ENCODE data around the gene SEC61A1.

The SEC61A1 gene

DNA sequence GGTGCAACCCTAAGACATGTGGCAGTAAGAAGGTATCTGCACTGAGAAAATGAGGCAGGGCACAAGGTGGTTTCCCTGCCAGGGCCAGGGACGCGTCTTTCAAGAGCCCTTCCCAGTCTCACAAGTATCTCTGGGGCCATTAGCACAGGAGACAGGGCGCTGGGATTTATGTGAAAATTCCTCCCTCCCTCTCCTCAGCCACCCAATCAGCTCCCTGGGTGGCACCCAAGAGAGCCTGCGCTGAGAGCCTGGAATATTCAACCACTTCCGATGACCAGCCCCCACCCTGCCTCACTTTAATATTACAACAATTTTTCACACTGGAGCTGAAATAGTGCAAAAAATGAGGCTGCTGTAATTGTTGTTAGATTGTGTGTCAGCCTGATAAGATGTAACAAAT, 26.1 kb downstream of the SEC61A1 start:
- no peak for DNase-seq

DNA sequence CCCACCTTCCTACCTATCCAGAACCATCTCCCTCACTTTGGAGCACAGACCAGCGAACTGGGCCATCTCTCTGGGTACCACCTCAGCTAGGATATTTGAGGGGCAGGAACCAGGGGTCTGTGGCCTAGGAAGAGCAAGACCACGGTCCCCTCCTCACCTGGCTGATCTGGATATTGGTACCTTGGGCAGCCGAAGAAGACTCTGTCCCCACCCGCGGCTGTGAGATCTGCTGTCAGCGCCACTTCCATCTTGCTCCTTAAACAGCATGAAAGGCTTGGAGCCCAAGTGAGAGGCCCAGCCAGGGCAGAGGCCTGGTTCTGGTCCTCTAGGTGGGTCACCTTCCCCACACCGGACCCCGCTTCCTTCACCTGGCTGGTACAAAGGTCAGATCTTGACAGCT, 26.6 kb downstream of the SEC61A1 start:
- no peak for DNase-seq

DNA sequence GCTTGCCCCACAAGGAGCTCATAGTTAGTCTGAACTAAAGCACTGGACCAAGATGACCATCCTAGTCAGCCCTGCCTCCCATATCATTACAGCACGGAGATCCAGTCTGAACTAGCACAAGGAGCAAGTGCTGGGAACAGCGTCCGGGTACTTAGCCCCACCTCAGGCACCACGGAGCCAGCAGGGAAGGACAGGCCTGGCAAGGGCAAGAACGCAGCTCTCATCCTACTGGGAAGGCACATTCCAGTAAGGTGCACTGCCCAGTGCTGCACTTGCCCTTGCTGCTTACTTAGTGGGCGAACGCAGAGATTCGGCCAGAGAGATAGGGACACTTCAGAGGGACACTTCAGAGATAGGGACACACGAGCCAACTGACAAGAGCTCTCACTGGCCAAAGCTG, 27.6 kb downstream of the SEC61A1 start:
- DNase-seq: no peak

DNA sequence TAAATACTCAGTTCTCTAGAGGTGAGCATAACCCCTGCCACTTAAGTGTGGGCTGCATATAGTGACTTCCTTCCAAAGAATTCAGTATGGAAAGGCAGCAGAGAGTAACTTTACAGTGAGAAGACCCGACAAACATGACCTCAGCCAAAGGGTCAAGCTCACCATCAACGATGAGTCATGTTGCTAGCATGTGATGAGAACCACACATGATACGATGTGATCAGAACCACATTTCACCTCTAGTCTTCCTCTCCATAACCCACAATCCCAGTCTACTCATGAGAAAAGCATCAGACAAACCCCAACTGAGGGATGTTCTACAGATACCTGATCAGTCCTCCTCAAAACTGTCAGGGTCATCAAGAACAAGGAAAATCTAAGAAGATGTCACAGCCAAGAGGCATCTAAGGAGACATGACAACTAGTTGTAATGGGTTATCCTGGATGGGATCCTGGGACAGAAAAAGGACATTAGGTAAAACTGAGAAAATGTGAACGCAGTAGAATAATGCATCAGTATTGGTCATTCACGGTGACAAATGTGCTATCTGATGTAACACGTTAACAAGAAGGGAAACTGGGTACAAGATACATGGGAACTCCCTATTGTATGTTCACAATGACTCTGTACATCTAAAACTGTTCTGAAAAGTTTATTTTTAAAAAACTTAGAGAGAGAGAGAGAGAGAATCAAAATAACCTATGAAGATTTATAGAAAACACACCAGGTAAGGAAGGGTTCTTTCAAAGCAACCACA, 28.3 kb downstream of the SEC61A1 start:
- DNase-seq: no peak

DNA sequence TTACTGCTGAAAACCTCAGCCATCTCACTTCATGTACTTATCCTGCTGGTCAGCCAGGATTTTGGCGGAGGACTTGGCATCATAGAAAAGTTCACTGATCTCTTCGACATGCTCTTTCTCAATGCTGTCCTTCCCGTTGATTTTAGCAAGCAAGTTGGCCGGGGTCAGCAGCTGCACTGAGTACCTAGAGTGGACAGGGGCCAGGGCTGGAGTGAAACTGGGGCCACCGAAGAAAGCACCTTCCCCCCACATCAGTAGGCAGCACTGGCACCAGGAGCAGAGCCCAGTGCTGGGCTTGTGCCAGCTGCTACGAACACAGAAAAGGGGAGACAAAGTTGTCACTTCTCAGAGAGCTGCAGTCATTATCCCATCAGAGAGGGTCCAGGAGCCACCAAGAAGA, 29.0 kb downstream of the SEC61A1 start:
- DNase-seq: no peak

DNA sequence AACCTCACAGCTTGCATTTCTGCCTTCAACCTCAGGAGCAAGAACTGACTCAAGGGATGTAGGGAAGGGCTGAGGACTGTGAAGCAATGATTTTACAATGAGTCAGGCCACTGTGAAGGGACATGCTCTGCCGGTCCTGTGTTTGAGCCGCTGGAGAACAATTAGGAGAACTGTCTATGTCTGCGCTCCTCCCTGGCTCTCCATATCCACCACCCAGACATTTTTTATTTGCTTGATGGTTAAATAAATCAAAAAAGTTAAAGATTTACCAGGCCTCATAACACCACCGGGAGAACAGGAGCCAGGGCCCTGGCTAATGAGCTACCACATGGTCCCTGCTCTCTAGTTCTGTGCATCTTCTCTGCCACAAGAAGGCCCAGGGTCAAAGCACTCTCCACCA, 29.6 kb downstream of the SEC61A1 start:
- DNase-seq: no peak

DNA sequence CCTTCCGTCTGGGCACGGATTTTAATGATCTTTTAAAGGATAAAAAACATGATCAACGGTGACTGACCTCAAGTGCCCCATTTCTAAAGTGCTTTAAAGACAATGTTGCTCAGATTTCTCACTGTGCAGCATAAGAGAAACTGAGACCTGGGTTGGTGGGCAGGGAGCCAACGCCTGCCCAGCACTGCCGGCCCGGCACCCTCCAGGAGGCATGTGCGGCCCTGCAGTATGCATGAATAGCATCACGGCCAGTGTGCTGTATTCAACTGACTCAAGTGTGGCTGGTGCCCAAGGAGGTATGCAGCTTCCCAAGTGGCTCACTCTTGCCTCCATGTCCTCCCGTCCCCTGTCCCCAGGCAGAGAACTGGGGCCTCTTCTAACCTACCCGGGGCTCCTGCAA, 30.3 kb downstream of the SEC61A1 start:
- DNase-seq: no peak

DNA sequence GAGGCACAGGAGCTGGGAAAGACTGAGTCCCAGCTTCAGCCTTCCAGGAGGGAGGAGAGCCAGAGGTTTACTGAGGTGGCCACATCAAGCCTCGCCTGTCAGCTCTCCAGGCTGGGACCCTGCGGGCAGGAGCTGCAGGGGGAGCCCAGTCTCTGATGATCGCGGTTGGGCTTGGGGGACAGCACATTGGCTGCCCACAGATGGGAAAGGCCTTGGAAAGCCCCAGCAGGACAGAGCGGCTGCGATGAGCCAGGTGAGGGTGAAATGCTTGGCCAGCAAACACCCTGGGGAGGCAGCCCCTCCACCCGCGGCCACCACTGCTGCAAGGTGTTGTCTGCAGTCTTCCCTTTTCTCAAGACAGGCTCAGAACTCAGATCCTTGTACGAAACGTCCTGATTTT, 31.2 kb downstream of the SEC61A1 start:
- DNase-seq: no peak

DNA sequence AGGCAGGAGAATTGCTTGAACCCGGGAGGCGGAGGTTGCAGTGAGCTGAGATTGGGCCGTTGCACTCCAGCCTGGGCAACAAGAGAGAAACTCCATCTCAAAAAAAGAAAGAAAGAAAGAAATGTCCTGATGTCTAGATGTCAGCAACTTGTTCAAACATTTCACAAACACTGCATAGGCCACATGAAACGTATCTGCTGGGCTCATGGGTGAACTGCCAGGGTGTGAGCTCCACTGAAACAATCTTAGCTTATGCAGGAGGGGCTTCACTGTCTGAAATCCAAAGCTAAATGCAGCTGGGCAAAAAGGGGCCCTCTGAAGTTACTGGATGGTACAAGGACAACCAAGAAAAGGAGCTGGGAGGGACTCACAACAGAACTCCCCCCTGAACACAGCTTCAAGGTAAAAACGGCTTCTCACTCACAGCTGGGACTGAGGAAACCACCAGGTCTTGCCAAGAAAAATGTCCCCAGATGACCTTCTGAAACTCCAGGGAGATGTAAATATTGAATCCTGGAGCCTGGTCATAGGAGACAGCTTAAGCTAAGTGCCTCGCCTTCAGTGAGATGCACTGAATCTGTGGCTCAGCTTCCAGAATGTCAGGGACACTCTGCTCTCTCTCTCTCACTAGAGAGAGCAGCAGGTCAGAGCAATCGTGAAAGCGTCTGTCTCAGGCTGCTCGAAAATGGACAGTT, 31.9 kb downstream of the SEC61A1 start:
- no peak for DNase-seq

DNA sequence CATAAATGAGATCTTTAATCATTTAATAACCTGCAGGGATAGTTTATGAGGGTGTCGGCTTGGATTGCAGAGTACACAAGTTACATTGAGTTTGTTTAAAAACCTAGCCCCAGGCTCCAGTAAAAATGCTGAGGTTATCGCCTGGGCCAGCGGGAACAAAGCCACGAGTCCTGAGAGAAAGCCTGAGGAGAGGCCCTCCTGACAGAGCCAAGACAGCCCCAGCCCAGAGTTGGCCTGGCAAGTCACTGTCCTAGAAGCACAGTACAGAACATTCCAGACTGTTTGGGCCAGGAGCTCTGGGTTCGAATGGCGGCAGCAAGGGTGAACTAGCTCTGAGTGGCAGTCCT, 32.4 kb downstream of the SEC61A1 start:
- DNase-seq: no peak

DNA sequence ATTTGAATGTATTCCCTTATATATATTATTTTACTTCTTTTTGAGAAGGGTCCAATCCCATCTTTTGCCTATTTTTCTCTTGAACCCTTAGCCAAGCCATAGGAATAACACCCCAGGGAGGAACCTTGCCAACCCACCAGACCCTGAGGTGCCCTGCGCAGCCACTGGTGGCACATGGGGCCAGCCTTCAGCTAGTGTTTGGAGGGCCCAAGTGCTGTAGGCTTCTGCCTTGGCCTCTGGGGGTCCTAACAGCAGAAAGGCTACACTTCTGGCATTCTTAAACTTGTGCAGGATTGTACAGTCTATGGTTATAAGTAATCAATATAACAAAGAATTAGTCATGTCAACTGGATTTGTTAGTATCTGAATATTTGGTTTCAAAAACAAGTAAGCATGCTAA, 36.9 kb downstream of the SEC61A1 start:
- no peak for DNase-seq

DNA sequence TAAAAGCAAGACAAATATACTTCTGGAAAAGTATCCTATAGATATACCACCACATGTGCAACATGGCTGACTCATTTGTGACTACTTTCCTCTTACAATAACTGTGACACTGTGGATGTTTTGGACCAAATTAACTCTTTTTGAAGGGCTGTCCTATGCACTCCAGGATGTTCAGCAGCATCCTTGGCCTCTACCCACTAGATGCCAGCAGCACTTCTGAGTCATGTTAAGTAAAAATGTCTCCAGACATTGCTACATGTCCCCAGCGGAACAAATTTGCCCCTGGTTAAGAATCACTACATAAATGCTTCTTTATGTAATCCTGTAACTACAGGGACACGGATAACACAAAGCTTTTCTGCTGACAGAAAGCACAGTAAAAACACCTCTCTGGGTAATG, 39.3 kb downstream of the SEC61A1 start:
- no peak for DNase-seq

DNA sequence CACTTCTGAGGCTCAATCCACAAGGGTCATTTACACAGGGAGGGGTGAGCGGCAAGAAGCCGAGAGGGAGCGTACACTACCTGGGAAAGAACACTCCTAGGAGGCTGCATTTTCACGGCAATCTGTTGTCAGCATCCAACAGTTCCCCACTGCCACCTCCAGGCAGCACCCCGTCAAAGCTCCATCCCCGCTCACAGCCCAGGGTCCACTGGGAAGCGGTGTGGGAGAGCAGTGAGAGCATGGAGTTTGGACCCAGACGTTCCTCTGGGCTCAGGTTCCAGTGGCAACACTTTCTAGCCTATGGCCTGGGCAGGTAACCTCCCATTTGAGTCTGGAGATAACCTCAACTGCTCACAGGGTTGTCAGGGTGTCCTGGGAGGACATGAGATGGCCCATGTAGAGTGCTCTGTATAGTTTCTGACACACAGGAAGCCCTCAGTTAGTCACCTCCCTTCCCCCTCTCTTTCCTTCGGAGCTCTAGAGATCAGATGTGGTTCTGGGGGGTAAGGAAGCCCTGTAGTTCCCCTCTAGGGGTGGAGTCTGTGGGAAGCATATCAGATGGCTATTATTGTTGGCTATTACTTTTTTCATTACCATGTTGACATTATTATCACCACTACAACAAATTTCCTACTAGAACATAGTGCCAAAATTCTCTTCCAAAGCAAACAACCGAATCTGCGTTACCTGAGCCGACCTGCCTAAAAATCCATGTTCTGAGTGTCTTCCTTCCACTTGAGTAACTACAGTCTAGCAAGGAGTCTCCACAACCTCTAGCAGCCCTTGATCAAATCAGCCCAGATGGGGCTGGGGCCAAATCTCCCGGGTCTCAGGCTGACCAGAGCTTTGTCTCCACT, 42.3 kb downstream of the SEC61A1 start:
- no peak for DNase-seq

DNA sequence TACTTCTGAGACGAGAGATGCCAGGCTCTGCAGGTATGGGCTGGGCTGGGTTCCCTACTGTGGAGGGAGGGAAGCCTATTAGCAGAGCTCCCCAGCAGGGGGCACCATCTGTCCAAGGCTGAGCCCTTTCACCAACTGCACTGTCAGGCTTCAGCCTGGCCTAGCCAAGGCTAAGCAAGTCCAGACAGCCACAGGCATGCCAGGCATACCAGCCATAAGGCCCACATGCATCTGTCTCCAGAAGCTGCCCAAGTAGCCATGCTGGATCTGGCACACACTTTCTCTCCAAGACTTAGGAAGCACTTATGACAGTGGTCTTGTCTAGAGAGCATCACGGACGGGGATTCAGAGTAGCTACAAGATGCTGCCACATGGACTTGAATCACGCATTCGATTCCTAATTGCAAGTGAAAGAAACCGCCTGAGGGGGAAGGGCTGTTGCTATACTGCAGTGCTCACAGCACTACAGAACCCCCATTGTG, 43.0 kb downstream of the SEC61A1 start:
- peak; percentile 81 for DNase-seq

DNA sequence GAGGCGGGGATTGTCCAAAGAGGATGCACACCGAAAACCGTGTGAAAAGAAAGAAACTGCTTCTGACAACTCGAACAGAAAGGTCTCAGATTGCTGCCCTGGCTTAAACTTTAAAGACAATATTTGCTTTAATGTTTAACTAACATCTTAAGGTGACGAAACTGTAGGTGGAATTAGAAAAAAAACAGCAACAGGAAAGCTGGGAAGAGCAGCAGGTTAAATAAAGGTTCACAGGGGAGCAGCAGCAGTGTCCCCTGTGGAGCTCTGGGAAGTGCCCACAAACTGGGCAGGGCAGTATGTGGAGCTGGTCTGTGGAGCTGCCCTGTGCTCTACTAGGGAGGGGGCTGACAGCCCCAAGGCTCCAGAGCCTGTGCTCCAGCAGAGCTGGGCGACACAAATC, 46.0 kb downstream of the SEC61A1 start:
- no peak for DNase-seq

DNA sequence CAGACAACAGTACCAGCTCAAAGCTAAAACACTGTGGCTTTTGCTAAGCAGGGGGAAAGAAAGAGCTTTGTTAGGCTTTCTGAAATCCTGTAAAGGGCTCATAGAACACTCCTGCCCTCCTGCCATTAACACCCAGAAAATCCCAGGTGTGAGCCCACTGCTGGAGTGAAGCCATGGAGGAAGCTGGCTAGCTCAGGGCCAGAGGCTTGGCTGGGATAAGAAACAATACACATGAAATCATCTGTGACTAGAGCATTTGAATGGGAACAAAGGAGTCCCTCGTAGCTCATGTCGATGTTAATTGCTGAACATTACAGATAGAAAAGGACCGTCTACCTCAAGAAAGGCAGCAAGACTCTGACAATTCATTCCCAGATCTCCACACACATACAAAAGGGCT, 47.9 kb downstream of the SEC61A1 start:
- no peak for DNase-seq

DNA sequence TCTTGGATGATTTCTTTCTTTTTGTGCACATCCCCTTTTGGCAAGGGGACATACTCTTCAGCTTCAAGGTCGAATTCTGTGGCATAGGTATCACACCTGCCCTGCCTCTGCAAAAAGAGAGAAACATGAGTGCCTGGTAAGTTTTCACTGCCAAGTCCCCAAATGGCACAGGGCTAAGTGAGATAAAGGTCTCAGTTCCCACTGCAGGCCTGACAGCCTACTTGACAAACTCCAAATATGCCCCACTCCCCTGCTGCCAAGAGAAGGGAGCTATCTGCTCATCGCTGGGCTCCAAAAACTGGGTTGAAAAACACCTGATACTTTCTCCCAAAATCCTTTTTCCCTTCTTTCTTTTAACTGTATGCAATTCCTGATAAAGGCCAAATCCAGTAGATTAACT, 48.4 kb downstream of the SEC61A1 start:
- no peak for DNase-seq

DNA sequence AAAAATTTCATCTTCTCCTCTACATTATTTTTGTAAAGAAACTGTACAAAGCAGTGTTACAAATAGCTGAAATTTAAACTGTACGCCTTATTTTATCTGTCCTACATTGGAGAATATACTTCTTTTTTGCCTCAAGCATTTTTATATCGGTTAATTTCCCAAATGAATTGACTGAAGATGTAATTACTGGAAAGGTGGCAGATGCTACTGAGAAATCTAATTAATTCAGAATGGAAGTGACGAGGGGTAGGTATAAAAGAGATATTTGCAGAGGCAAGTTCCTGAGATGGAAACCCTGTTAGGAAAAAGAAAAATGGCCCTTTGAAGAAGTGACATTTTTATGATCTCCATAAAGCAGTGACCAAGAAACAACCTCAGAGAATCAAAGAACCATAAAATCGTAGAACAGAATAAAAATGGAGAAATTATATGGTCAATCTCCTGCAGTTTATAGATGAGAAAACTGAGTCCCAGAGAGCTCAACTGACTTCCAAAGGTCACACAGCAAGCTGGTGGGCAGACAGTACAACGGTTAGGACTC, 51.0 kb downstream of the SEC61A1 start:
- DNase-seq: no peak

DNA sequence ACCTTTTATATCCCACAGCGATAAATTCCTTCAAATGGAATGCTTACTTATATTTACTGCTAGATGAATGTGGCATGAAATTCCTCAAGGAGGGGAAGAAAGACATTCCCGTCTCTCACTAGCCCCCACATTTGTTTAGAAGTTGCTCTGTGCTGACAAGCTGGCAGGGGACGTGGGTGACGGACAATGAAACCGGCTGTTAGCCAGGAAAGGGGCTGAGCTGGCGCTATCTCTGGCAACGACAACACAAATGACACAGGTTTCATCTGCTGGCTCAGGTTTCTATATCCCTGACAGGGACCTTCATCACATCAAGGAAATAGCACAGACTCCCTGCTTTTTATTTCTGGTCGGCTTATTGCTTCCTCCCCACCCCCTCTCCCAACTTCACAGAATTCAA, 55.6 kb downstream of the SEC61A1 start:
- DNase-seq: no peak

DNA sequence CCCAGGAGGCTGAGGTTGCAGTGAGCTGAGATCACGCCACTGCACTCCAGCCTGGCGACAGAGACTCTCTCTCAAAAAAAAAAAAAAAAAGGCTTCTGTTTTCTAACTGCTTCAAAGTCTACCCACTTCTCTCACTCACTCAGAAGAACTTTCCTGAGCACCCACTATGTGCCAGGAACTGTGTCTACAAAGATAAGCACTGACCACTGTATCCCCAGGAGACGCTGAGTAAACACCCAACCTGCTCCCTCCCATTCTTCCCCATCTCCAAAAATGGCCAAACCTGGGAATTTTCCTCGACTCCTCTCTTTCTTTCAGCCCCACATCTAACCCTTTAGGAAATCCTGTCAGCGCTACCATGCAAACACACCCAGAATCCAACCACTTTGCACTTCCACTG, 58.9 kb downstream of the SEC61A1 start:
- no peak for DNase-seq

DNA sequence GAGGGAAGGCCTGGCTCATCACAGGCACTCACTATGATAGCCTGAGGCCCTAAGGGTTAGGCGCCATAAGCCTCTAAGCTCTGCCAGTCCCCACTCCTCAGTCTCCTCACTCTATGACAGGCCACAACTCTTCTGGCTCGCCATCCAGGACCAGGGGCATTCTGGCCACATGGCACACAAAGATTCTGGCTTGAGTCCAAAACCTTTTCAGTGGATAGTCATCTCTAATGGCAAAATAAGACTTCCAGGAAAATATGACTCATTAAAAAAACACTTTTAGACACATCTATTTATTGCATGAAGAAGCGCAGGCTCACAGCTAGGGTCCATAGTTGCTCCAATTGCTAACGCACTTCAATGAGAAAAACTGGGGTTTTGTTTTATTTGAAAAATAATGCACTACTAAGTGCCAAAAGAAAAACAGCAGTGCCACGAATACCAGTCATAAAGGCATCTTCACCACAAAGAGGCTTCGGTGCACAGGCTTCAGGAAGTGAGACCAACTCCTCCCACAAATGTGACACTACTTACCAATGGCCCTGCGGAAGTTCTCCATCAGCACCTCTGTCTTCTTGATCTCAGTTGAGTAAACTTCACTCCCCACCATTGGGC, 60.2 kb downstream of the SEC61A1 start:
- DNase-seq: peak; percentile 53

DNA sequence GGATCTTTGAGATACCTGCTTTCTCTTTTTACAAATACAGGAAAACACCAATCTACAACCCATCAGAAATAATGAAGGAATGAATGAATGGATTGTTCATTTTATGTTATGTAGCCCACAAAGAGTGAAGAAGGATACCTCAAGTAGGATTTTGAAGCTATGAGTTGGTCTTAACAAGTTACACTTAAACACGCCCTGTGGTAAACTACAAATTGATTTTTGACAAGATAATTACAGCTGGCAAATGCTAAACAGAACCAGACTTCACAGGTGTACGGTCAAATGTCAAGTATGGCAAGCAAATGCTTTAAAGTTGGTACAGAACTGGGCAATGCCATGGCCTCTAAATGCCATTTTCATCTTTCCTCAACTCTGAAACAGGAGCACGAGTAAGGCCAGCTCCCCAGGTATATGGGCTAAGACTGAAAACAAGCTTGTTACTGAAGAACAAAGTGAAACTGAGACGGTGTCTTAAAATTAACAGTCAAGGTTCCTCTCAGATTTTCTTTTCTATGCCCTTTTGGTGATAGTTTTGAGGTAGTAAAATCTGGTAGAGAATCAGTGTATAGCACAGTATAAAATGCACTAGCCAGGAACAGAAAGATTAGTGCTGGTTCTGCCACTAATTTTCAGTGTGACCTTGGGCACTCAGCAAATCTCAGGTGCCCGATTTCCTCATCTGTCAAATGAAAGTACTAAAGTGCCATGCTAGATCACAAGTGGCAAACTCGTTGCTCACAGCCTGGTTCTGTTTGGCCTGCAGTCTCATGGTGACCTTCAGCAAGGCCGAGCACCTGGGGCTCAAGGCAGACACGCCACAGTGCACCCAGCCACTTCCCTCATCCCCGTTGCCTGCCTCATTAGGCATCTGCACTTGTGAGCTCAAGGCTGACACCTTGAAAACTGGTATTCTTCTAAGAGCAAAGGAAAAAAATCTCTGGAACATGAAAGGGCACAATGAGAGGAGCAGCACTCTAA, 61.9 kb downstream of the SEC61A1 start:
- DNase-seq: no peak

Data from stimulated activated CD4-positive, alpha-beta T cell treated with anti-CD3 and anti-CD28 coated beads, Interleukin-15, amount 100 ng/mL, for 24 hours (primary cell).